KOPT-K1 (cell line): ENCODE results near the gene KRTAP13-3.

Source experiments
- H3K27ac ChIP-seq: fragments of 200-600 bp; sonication (generic); 2 replicates; pipeline ENCODE4 v1.5.1; 2016; ENCODE audit warnings: antibody characterized with exemption, mild to moderate bottlenecking, low read depth, low read length; ENCODE audit not compliant: poor library complexity, severe bottlenecking
- H3K36me3 ChIP-seq: fragments of 200-600 bp; sonication (generic); 2 replicates; pipeline ENCODE4 v1.5.1; 2017; ENCODE audit warnings: antibody characterized with exemption, mild to moderate bottlenecking, low read length, moderate library complexity; ENCODE audit not compliant: insufficient read depth
- H3K9me3 ChIP-seq: fragments of 200-600 bp; sonication (generic); 2 replicates; pipeline ENCODE4 v1.5.1; 2017; ENCODE audit warnings: antibody characterized with exemption, low read length, mild to moderate bottlenecking; ENCODE audit not compliant: insufficient read depth, poor library complexity, severe bottlenecking

Gene KRTAP13-3, protein sequence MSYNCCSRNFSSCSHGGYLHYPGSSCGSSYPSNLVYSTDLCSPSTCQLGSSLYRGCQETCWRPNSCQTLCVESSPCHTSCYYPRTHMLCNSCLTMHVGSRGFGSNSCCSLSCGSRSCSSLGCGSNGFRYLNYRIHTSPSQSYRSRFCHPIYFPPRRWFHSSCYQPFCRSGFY

DNA sequence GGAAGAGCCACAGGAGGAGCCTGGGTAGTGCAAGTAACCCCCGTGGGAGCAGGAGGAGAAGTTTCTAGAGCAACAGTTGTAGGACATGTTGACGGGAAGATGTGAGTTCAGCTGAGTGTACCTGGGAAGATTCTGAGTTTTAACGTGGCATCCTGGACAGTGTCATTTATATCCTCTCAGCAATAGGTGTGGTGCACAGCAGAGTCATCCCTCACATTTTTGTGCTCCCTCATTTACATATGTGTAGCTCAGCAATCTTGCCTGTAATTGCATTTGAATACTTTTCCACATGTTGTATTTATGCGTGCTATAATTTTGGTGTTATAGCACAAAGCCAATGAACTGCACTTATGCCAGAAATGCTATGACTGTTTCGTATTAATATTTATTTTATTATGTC, at the start of gene KRTAP13-3:
Gene KRTAP13-3 (minus strand): TSS at position 101 of the 400 bp plus-strand sequence. CDS start 14 bp downstream, at position 87.
- H3K36me3 ChIP-seq: no peaks in the 10 kb centered on the region
- H3K27ac ChIP-seq: no peak within 1 kb of the TSS

DNA sequence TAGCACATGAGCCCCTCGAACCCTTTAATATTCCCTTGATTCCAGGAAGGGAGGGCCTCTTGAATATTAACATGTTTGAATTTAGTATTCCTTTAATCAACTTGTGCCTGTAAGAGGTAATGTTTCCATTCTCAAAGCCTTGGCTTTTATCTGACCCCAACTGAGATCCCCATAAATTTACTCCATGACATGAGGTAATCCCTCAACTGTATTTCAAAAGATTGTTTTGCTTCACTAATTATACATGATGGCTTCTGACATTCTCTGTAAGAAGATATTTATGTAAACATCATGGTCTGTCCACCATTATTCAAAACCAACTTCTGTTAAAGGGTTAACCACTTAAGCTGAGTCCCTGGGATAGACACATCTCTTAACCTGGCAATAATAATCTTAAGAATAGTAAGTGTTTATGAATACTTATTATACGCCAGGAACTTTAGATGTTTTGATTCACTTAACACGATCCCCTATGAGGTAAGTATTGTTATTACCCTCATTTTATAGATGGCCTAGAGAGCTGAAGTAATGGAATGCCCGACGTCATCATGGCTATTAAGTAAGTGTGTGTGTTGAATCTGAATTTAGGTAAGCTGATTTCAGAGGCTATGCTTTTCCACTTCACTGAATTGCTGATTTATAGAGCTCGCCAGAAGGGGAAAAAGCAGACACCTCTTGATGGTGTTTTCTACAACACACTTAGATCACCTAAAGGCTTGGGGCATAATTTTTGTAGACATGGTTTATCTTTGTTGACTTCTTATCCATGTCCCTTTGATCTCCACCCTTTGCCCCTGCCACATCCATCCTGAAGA, 43.4 kb upstream of the KRTAP13-3 start:
- Histone ChIP-seq H3K9me3 (no peaks in the 10 kb centered on the region), H3K27ac (no peak overlapping the region), H3K36me3 (no peaks in the 10 kb centered on the region)

More for the DNA sequence above, at the start of gene KRTAP13-3:
- no peaks in the 10 kb centered on the region for H3K9me3 ChIP-seq

DNA sequence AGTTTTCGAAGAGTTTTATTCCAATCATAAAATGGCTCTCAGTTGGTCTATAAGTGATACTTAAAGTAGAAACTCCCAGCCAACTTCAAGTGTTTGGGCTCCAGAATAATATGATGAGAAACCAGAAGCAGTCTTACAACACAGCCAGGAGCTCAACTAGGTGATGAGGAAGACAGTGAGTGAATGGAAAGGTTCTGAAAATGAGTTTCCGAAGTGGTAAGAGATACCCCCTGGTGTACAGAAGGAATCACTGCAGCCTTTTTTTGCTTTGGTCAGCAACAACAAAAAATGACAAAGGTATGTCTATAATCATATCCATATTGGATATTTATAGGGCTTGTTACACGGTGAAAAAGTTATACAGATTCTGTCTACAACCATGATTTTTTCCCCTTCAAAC, 38.0 kb upstream of the KRTAP13-3 start:
- no peaks in the 10 kb centered on the region for H3K36me3 ChIP-seq
- H3K9me3 ChIP-seq: no peaks in the 10 kb centered on the region
- H3K27ac ChIP-seq: no peak overlapping the region

DNA sequence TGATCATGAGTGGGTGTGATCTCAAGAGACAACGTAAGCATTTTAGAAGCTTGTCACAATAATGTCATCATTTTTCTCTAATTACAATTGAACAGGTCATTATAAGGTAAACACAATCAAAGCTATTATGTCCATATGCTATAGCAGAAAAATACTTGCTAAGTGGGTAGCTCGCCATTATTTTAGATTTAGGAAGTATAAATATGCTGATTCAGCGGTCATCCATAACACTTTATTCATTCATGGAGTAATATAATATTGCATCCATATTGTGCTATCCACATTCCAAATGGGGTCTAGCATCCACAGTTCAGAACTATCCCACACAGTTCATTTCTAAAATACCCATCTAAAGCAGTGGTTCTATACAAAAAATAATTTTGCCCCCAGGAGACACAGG, 22.8 kb upstream of the KRTAP13-3 start:
- no peaks in the 10 kb centered on the region for H3K36me3 ChIP-seq
- no peaks in the 10 kb centered on the region for H3K9me3 ChIP-seq
- no peak overlapping the region for H3K27ac ChIP-seq

DNA sequence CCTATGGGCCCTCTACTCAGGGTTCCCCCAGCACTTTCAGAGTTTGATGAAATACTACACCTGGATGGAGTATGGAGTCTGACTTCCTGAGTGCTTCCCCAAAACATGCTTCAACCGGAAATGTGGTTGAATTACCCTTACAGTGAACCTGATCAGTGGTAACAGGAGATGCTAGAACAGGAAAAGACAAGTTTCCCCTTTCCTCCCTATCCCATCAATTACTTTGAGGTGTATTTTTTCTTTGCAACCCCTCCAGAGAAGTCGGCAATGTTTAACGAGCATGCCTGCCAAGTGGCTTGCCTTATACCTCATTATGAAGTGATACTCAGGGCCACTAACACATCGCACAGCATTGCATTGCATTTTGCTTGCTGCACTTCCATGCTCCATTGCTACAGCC, 21.3 kb upstream of the KRTAP13-3 start:
- Histone ChIP-seq H3K27ac (no peak overlapping the region), H3K9me3 (no peaks in the 10 kb centered on the region), H3K36me3 (no peaks in the 10 kb centered on the region)

DNA sequence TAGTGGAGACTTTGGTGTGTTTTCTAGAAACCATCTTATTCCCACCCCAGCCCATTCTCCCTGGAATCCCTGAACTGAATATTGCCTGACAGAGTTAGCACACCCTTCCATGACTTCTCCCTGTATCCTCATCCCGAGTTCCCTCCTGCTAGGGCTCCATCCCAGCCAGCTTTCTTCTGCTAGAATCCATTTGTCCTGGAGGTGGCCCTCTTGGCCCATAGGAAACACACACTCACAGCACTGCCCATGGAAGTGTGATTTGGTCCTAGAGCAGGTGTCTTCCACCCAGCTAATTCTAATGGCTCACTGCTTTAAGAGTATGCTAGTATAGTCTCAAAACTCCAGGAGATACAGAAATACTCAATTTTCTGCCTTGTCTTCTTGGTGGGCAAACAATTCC, 18.5 kb upstream of the KRTAP13-3 start:
- no peaks in the 10 kb centered on the region for H3K36me3 ChIP-seq
- H3K27ac ChIP-seq: no peak overlapping the region
- H3K9me3 ChIP-seq: no peaks in the 10 kb centered on the region

DNA sequence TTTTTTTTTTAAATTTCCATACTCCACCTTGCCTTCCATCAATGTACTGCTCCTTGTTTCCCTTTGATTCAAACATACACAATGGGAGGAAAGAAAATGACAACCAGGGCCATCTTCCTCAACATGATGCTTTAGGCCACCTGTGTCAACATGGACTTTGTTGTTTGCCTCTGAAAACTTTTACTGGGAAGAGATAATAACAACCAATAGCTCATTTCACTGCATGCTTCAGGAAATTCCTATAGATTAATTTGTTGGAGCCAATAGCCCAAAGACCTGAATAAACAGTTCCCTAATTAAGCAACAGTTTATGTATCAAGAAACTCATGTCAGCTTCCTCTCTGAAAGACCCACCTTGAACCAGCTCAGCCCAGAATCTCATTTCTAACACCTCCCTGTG, 17.5 kb upstream of the KRTAP13-3 start:
- H3K36me3 ChIP-seq: no peaks in the 10 kb centered on the region
- no peaks in the 10 kb centered on the region for H3K9me3 ChIP-seq
- H3K27ac ChIP-seq: no peak overlapping the region

DNA sequence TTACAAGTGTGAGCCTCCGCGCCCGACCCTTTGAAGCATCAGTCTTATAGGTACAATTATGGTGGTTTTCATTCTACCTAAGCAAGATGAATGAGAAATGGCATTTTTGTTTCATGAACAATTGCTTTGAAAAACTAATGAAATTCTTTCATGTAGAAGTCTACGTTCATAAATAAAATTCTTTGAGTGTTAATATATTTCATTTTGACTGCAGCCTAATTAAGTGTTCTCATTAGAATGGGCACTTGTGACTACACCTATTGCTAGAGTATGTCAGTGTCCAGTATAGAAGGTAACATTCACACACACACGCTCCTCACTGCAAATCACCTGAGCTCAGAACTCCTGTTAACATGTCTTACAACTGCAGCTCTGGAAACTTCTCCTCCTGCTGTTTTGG, 14.2 kb upstream of the KRTAP13-3 start, which contains the start of gene KRTAP15-1:
Gene KRTAP15-1 (plus strand): TSS at position 301 of the 400 bp plus-strand sequence. CDS start 53 bp downstream, at position 354.
- no peaks in the 10 kb centered on the region for H3K9me3 ChIP-seq
- no peaks in the 10 kb centered on the region for H3K36me3 ChIP-seq
- H3K27ac ChIP-seq: no peak within 1 kb of the TSS

DNA sequence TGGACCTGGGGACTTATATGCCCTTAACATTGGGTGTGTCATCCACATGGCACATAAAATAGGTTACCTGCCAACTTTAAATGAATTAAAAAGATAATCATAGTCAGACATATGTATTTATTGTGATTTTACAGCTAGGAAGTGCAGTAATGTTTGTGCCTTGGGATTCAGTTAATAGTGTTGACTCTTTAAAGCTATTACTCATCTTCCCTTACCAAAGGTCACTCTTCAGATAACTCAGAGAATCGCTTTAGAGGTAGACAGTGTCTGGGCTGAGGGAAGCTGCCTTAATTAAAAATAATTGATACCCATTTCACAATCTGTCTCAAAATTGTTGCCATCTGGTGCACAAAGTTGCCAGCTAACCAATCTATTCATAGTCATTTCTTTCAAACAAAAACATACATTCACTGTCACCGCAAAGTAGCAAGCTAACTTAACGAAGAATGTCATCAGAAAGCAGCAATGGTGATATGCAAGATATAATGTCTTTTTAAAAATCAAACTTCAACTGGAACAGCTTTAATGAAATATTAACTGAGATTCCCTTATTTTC, 11.4 kb upstream of the KRTAP13-3 start:
- no peaks in the 10 kb centered on the region for H3K36me3 ChIP-seq
- no peaks in the 10 kb centered on the region for H3K9me3 ChIP-seq
- H3K27ac ChIP-seq: no peak overlapping the region

DNA sequence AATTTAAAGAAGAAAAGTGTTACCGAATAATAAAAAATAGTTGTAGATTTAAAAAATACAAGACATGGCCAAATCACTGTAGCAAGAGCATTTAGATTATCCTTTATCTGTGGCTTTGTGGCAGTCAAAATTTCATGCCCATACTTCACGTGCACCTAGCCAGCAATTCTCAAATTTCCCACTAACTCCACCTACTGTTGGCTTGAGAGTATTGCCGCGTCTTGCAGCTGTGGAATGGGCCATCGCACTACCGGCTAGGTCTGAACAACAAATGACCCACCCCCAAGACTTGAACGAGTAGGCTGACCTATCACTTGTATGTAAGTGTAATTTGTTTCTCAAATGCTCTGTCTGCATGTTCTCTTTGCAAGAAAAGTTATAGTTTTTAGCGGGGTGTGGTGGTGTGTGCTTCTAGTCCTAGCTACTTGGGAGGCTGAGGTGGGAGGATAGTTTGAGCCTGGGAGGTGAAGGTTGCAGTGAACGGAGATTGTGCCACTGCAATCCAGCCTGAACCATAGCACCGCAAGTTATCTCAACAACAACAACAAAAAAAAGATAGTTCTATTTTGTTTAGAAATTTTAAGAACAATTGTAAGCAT, 8.4 kb upstream of the KRTAP13-3 start:
- Histone ChIP-seq H3K9me3 (no peaks in the 10 kb centered on the region), H3K36me3 (no peaks in the 10 kb centered on the region), H3K27ac (no peak overlapping the region)

DNA sequence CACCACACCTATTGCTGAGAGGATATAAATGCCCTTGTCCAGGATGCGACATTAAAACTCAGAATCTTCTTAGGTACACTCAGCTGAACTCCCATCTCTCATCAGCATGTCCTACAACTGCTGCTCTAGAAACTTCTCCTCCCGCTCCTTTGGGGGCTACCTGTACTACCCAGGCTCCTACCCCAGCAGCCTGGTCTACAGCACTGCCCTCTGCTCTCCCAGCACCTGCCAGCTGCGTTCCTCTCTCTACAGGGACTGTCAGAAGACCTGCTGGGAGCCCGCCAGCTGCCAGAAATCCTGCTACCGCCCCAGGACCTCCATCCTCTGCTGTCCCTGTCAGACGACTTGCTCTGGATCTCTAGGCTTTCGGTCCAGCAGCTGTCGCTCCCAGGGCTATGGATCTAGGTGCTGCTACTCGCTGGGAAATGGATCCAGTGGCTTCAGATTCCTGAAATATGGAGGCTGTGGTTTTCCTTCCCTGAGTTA, 4.5 kb upstream of the KRTAP13-3 start, which contains the start of gene KRTAP13-4:
Gene KRTAP13-4 (plus strand): TSS at position 51 of the 486 bp plus-strand sequence. CDS start 56 bp downstream, at position 107.
- Histone ChIP-seq H3K27ac (no peak within 1 kb of the TSS), H3K36me3 (no peaks in the 10 kb centered on the region), H3K9me3 (no peaks in the 10 kb centered on the region)

DNA sequence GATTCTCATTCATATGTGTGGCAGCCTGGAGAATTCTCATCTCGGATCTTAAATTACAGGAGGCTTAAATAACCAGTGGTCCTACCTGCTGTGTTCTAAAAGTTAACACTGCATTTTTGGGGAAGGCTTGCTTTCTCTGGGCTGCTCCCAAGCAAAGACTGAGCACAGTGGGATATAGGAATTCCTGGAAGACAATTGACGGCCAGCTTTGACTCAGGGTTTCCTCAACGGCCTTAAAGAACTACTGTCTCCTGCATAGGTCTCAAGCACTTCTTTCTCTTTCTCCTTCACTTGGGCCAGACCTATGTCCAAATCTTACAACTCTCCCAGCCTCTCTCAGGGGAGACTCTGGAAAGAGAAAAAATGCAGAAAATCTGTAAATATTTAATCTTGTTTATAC, 1.0 kb upstream of the KRTAP13-3 start:
- no peak overlapping the region for H3K27ac ChIP-seq
- no peaks in the 10 kb centered on the region for H3K9me3 ChIP-seq

DNA sequence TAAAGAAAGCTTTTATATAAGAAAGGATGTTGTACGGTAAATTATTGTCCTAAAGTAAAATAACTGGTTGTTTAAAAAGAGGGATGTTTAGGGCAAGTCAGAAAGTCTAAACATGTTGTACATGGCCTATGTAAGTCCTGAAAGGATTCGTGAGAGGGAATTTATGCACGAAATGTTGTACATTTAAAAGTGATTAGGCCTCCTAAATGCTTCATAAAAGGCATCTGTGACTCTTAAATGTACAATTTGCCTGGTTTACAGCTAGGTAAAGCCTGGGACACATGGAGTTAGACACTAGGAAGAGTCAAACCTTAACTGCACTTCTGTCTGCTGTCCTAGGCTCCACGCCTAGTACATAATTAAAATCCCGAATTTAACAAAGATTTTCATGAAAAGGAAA, 9.7 kb downstream of the KRTAP13-3 start:
- no peaks in the 10 kb centered on the region for H3K9me3 ChIP-seq
- no peak overlapping the region for H3K27ac ChIP-seq
- H3K36me3 ChIP-seq: no peaks in the 10 kb centered on the region

More for the DNA sequence above, 1.0 kb upstream of the KRTAP13-3 start:
- no peaks in the 10 kb centered on the region for H3K36me3 ChIP-seq

DNA sequence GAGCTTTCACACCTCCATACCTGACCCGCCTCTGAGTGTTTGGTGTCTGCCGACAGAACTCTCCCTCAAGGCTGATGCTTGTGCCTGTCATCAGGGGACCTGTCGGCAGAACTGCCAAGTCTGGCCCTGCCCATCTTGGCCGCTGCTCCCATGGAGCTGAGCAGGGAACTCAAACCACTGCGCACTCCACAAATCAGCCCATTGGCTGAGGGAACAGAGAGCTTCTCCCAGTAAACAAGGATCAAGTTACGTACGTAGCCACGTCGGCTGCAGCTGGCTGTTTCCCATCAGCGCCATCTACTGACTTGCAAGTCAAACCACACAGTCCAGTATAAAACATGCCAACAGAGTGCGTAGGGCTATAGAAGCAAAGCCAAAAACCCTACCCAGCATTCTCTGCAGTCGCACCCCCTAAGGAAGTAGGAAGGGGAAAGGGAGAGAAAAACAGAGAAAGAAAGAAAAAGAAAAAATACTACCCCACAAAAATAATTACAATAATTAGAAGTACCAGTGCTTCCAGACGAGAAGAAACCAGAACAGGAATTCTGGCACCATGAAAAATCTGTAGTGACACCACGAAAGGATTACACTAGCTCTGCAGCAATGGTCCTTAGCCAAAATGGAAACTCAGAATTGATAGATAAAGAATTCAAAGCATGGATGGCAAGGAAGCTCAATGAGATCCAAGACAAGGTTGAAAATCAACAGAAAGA, 16.8 kb downstream of the KRTAP13-3 start:
- Histone ChIP-seq H3K36me3 (no peaks in the 10 kb centered on the region), H3K9me3 (peaks cover 7% of the 10 kb centered on the region), H3K27ac (no peak overlapping the region)
